Common myeloid progenitor, CD34-positive (primary cell): ENCODE data around the gene PSTPIP2.

Experiments
- CTCF ChIA-PET: fragments of 350-600 bp; sonication (Branson Sonifier 250); formaldehyde crosslinking; loops from one replicate; lab custom pipeline; 2021; ENCODE audit warnings: antibody characterized with exemption; lab: Charles Lee
- POLR2A ChIA-PET: fragments of 350-600 bp; sonication (Branson Sonifier 250); formaldehyde crosslinking; loops from one replicate; lab custom pipeline; 2021; ENCODE audit warnings: antibody characterized with exemption; lab: Charles Lee
- DNase-seq, 3 donors: peaks; one replicate each; pipeline versions ENCODE4 v3.0.0 to v3.0.0-alpha.2; 2013
- H3K27ac ChIP-seq, 2 experiments: 1 replicate in 1 of 2; 2 replicates in 1 of 2; pipeline ENCODE4 v1.7.0; 2013; ENCODE audit warnings: inconsistent platforms in 2 of 2, low read length in 2 of 2, mild to moderate bottlenecking in 2 of 2, low read depth in 1 of 2, moderate library complexity in 1 of 2; ENCODE audit not compliant: severe bottlenecking in 2 of 2, insufficient read depth in 1 of 2, poor library complexity in 1 of 2
- H3K27me3 ChIP-seq, 5 experiments: replicated peaks in 2 of 5; 1 replicate in 3 of 5; 2 replicates in 2 of 5; pipeline versions ENCODE4 v1.6.1 to v1.7.0; 2013; ENCODE audit warnings: low read length in 4 of 5, mild to moderate bottlenecking in 2 of 5, moderate library complexity in 2 of 5, inconsistent platforms in 1 of 5; ENCODE audit not compliant: insufficient read depth in 5 of 5, control insufficient read depth in 4 of 5
- H3K36me3 ChIP-seq, 4 experiments: 1 replicate in 2 of 4; 2 replicates in 2 of 4; pipeline versions ENCODE4 v1.6.1 to v1.7.0; 2013; ENCODE audit warnings: low read length in 3 of 4, control low read depth in 1 of 4, mild to moderate bottlenecking in 1 of 4; ENCODE audit not compliant: control insufficient read depth in 4 of 4, insufficient read depth in 4 of 4
- H3K4me1 ChIP-seq, 4 experiments: 1 replicate in 3 of 4; 2 replicates in 1 of 4; pipeline versions ENCODE4 v1.6.1 to v1.7.1; 2013; ENCODE audit warnings: low read length in 3 of 4, mild to moderate bottlenecking in 3 of 4, control low read depth in 1 of 4, inconsistent platforms in 1 of 4, moderate library complexity in 1 of 4; ENCODE audit not compliant: control insufficient read depth in 4 of 4, insufficient read depth in 4 of 4; ENCODE audit errors: control extremely low read depth in 1 of 4
- H3K4me3 ChIP-seq, 7 experiments: 1 replicate in 4 of 7; 2 replicates in 3 of 7; pipeline versions ENCODE4 v1.5.1 to v1.7.0; 2013; ENCODE audit warnings: mild to moderate bottlenecking in 7 of 7, low read length in 6 of 7, moderate library complexity in 6 of 7, inconsistent platforms in 2 of 7, low read depth in 2 of 7, control low read depth in 1 of 7; ENCODE audit not compliant: insufficient read depth in 4 of 7, control insufficient read depth in 1 of 7; ENCODE audit errors: extremely low read depth in 1 of 7
- H3K9me3 ChIP-seq, 5 experiments: 1 replicate in 4 of 5; 2 replicates in 1 of 5; pipeline versions ENCODE4 v1.6.1 to v1.7.1; 2013; ENCODE audit warnings: low read length in 4 of 5, mild to moderate bottlenecking in 2 of 5, inconsistent platforms in 1 of 5, low read depth in 1 of 5, moderate library complexity in 1 of 5; ENCODE audit not compliant: control insufficient read depth in 4 of 5, insufficient read depth in 2 of 5; ENCODE audit errors: control extremely low read depth in 1 of 5
- WGBS: methylation state at CpG from one replicate; pipeline ENCODE4 v1.1.5; 2013; ENCODE audit not compliant: insufficient coverage; 5-methylcytosine and 5-hydroxymethylcytosine counted together

Gene PSTPIP2

DNA sequence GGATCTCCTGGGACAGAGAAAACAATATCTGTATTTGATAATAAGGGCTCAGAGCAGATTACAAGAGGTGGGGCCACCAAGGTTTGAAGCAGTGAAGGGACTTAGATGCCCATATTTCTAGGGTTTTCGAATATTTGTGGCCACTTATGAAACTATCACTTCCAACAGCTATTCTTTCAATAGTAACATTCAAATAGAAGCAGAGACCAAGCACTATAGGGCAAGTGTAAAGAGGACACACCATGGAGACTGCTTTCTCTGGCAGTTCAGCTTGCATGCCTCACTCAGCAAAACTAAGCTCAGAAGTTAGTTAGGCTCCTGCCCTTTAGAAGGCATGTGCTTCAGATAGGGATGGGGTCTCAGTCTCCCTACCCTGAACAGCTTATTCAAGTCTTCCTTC lies 10.3 kb downstream of the PSTPIP2 start:
- Histone ChIP-seq H3K27ac (peak overlapping the region in 1 of 2 experiments; percentile 20), H3K4me1 (peaks cover 5 to 18% (median 11%) of the 10 kb centered on the region in 4 experiments), H3K36me3 (no peaks in the 10 kb centered on the region), H3K27me3 (no peaks in the 10 kb centered on the region), H3K4me3 (no peak overlapping the region), H3K9me3 (no peaks in the 10 kb centered on the region)
- POLR2A ChIA-PET = interaction anchor here (0.6 to 0.8 kb wide), 4 partner anchors 10 to 55 kb away, joined by 3 to 5 read pairs (median 4); no protein-coding TSS in a partner anchor
- 100% methylated on average over 1 of the region's 1 CpG for WGBS
- DNase-seq = no peak
- CTCF ChIA-PET = interaction anchor here (1.6 to 2.7 kb wide), 3 partner anchors 10 to 49 kb away, joined by 4 to 12 read pairs (median 10); partner anchors contain the start of gene PSTPIP2

GRCh38 chr18:46061387-46061786 lies 10.7 kb downstream of the PSTPIP2 start:
- ChIA-PET CTCF (interaction anchor here (1.3 to 2.7 kb wide), 5 partner anchors 8 to 48 kb away, joined by 4 to 12 read pairs (median 4); partner anchors contain the start of gene PSTPIP2), POLR2A (interaction anchor here (0.6 to 0.8 kb wide), 4 partner anchors 10 to 55 kb away, joined by 3 to 5 read pairs (median 4); no protein-coding TSS in a partner anchor)
- Histone ChIP-seq H3K4me3 (no peak overlapping the region), H3K27me3 (no peaks in the 10 kb centered on the region), H3K4me1 (peaks cover 5 to 18% (median 12%) of the 10 kb centered on the region in 4 experiments), H3K36me3 (no peaks in the 10 kb centered on the region), H3K27ac (peak overlapping the region in 1 of 2 experiments; percentile 20), H3K9me3 (no peaks in the 10 kb centered on the region)
- 51% methylated on average over 3 of the region's 3 CpGs for WGBS
- no peak for DNase-seq

- Histone ChIP-seq H3K4me1 (peaks cover 8 to 28% (median 20%) of the 10 kb centered on the region in 4 experiments), H3K36me3 (no peaks in the 10 kb centered on the region), H3K4me3 (peak overlapping the region in 2 of 7 experiments; percentile 8 to 11), H3K27ac (peak overlapping the region in 1 of 2 experiments; percentile 63), H3K9me3 (no peaks in the 10 kb centered on the region), H3K27me3 (no peaks in the 10 kb centered on the region)
- DNase-seq = peak; percentile 87 to 95 (median 90)
- CTCF ChIA-PET = interaction anchor here (0.9 to 2.7 kb wide), 6 partner anchors 8 to 47 kb away, joined by 3 to 12 read pairs (median 4); partner anchors contain the start of gene PSTPIP2
- WGBS = 69% methylated on average over 2 of the region's 3 CpGs
- POLR2A ChIA-PET = no interaction called here
Measured at GRCh38 chr18:46060359-46060841, 11.7 kb downstream of the PSTPIP2 start.

GRCh38 chr18:46055838-46056230 lies 16.2 kb downstream of the PSTPIP2 start:
- Histone ChIP-seq H3K4me1 (peaks cover 10 to 38% (median 27%) of the 10 kb centered on the region in 4 experiments), H3K4me3 (peak overlapping the region in 3 of 7 experiments; percentile 37 to 60 (median 51)), H3K9me3 (no peaks in the 10 kb centered on the region), H3K27ac (peak overlapping the region; percentile 55 to 80), H3K27me3 (no peaks in the 10 kb centered on the region), H3K36me3 (peaks cover 0 to 3% (median 0%) of the 10 kb centered on the region in 4 experiments)
- POLR2A ChIA-PET = interaction anchor here (1.2 kb wide), 1 partner anchor 41 kb away, joined by 4 read pairs; no protein-coding TSS in a partner anchor
- DNase-seq = peak in 1 of 3 donors; percentile 50
- 60% methylated on average over 1 of the region's 4 CpGs for WGBS
- CTCF ChIA-PET = interaction anchor here (1.0 to 2.2 kb wide), 7 partner anchors 9 to 27 kb away, joined by 3 to 14 read pairs (median 4); partner anchors contain the start of gene PSTPIP2

DNA sequence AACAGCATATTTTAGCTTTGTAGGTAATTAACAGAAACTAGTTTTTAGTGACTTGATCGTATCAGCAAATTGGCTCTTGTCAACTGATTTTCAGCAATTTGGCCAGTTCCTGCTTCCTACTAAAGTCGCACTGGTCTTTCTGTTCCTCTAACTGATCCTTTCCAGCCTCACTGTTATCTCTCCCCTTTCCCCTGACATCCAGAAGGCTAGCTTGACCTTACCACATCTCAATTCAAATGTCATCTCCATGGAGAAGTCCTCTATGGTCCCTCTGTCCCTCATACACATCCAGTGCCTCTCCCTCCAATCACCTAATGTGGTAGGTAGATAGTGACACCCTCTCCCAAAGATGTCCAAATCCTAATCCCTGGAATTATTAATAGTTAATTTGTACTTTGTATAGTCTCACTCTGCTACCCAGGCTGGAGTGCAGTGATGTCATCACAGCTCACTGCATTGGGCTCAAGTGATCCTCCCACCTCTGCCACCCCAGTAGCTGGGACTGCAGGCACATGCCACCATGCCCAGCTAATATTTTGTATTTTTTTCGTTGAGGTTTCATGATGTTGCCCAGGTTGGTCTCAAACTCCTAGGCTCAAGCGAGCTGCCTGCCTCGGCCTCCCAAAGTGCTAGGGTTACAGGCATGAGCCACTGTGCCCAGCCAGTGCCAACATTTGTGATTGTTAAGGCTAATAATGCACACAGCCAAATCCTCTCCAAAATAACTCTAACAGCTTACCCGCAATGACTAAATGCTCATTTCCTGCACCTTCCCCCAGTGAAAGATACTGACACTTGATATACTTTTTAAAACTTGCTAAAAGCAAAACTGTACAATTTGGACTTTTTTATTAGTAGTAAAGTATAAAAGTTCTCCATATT lies 16.9 kb downstream of the PSTPIP2 start:
- Histone ChIP-seq H3K4me3 (peak overlapping the region in 3 of 7 experiments; percentile 37 to 60 (median 51)), H3K27ac (peak overlapping the region; percentile 55 to 80), H3K27me3 (no peaks in the 10 kb centered on the region), H3K36me3 (peaks cover 0 to 3% (median 0%) of the 10 kb centered on the region in 4 experiments), H3K9me3 (no peaks in the 10 kb centered on the region), H3K4me1 (peaks cover 5 to 32% (median 21%) of the 10 kb centered on the region in 4 experiments)
- WGBS = 42% methylated on average over 3 of the region's 6 CpGs
- CTCF ChIA-PET = interaction anchor here (1.0 to 2.2 kb wide), 9 partner anchors 8 to 45 kb away, joined by 3 to 14 read pairs (median 4); partner anchors contain the start of gene PSTPIP2
- POLR2A ChIA-PET = interaction anchor here (1.2 kb wide), 1 partner anchor 40 kb away, joined by 4 read pairs; no protein-coding TSS in a partner anchor
- peak; percentile 39 to 83 (median 65) for DNase-seq

DNA sequence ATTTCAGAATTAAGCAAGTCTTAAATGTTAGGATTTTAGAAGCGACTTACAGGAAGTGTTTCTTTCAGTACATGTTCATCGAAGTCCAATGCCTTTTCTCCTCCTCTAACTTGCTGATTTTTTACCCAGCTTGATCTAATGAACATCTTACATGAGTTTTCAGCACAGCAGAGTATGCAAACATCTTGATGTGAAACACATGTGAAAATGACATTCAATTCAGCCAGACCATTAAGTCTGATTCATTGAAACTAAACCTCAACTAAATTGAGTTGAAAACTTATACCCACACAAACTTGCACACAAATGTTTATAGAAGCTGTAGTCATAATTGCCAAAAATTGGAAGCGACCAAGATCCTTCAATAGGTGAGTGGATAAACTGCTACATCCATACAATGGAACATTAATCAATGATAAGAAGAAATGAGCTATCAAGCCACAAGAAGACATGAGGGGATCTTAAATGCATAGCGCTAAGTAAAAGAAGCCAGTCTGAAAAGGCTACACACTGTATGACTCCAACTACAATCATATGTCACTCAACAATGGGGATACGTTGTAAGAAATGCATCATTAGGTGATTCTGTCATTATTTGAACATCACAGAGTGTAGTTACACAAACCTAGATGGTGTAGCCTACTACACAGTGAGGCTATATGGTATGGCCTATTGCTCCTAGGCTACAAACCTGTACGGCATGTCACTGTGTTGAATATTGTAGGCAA lies 18.5 kb downstream of the PSTPIP2 start:
- Histone ChIP-seq H3K36me3 (peaks cover 0 to 3% (median 0%) of the 10 kb centered on the region in 4 experiments), H3K27ac (no peak overlapping the region), H3K4me1 (peaks cover 5 to 31% (median 21%) of the 10 kb centered on the region in 4 experiments), H3K27me3 (no peaks in the 10 kb centered on the region), H3K9me3 (no peaks in the 10 kb centered on the region), H3K4me3 (no peak overlapping the region)
- 88% methylated on average over 4 of the region's 6 CpGs for WGBS
- ChIA-PET POLR2A (no interaction called here), CTCF (interaction anchor here (1.1 kb wide), 1 partner anchor 11 kb away, joined by 3 read pairs; no protein-coding TSS in a partner anchor)
- DNase-seq = no peak
